Stimulated activated naive B cell treated with anti-CD40 and anti-IgM and Interleukin-4, amounts not matched to agents 10 μg/mL and 1 μg/mL and 100 μg/mL, for 72 hours (primary cell): ENCODE results near the gene TKFC.
A peak's percentile ranks its signal among the peaks of the same experiment; 100 is the strongest.

Experiments
- ATAC-seq, 2 donors: fragments of 150-1000 bp; cut with Tn5 transposase; replicated peaks; 2 replicates each; pipeline ENCODE4 v1.10.0; 2021; ENCODE audit warnings: moderate library complexity in 1 of 2
- DNase-seq: peaks from one replicate; pipeline ENCODE4 v3.0.0; 2021
- H3K27ac Mint-ChIP-seq: one replicate; pipeline ENCODE4 v1.8.0; 2022; ENCODE audit warnings: mild to moderate bottlenecking, mixed read lengths
- H3K27me3 Mint-ChIP-seq, 2 donors: one replicate each; pipeline ENCODE4 v1.8.0; 2022; ENCODE audit warnings: mixed read lengths in 2 of 2
- H3K36me3 Mint-ChIP-seq, 2 donors: one replicate each; pipeline ENCODE4 v1.8.0; 2022; ENCODE audit warnings: mixed read lengths in 2 of 2, mild to moderate bottlenecking in 1 of 2
- H3K4me1 Mint-ChIP-seq, 2 donors: one replicate each; pipeline ENCODE4 v1.8.0; 2022; ENCODE audit warnings: mixed read lengths in 2 of 2, mild to moderate bottlenecking in 1 of 2
- H3K4me3 Mint-ChIP-seq, 2 donors: one replicate each; pipeline ENCODE4 v1.8.0; 2022; ENCODE audit warnings: mild to moderate bottlenecking in 2 of 2, mixed read lengths in 2 of 2, moderate library complexity in 1 of 2
- H3K9me3 Mint-ChIP-seq, 2 donors: one replicate each; pipeline ENCODE4 v1.8.0; 2022; ENCODE audit warnings: mixed read lengths in 2 of 2, mild to moderate bottlenecking in 1 of 2

TKFC gene

GRCh38 chr11:61332797-61333549 lies at the start of gene TKFC, which contains the start of gene DDB1:
TKFC (plus strand) TSS chr11:61333228; CDS start chr11:61334729, 1,501 bp downstream.
DDB1 (minus strand) TSS chr11:61333105; CDS start chr11:61332968, 137 bp downstream.
- peak; percentile 87 for DNase-seq
- Mint-ChIP-seq H3K36me3 (peaks cover 18 to 36% of the 10 kb centered on the region in 2 donors), H3K27ac (peak within 1 kb of the TSS; percentile 98), H3K9me3 (no peaks in the 10 kb centered on the region), H3K4me1 (peaks cover 42 to 77% of the 10 kb centered on the region in 2 donors), H3K4me3 (peak within 1 kb of the TSS; percentile 87 to 99), H3K27me3 (no peaks in the 10 kb centered on the region)
- peak; percentile 93 to 94 for ATAC-seq

DNA sequence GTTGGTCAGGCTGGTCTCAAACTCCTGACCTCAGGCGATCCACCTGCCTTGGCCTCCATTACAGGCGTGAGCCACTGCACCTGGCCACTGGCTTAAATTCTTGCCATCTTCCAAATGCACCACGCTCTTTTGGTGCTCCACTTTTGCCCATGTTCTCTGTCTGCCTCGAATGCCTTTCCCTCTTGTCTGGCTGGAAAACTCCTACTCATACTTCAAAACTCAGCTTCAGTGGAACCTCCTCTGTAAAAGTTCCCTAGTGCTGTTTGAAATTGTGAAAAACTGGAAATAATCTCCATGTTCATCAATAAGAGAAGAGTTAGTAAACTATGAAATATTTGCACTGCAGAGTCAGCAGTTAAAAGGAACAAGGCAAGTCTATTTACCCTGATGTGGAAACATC lies 49.4 kb upstream of the TKFC start:
- no peaks in the 10 kb centered on the region for H3K4me1 Mint-ChIP-seq
- no peak overlapping the region for H3K4me3 Mint-ChIP-seq
- peaks cover 0 to 5% of the 10 kb centered on the region in 2 donors for H3K9me3 Mint-ChIP-seq
- no peak overlapping the region for H3K27ac Mint-ChIP-seq
- no peak for ATAC-seq
- no peaks in the 10 kb centered on the region for H3K27me3 Mint-ChIP-seq
- peaks cover 36 to 52% of the 10 kb centered on the region in 2 donors for H3K36me3 Mint-ChIP-seq
- DNase-seq: no peak

GRCh38 chr11:61287338-61287977 lies 45.6 kb upstream of the TKFC start:
- H3K4me1 Mint-ChIP-seq: no peaks in the 10 kb centered on the region
- H3K4me3 Mint-ChIP-seq: no peak overlapping the region
- H3K27me3 Mint-ChIP-seq: peaks cover 1 to 4% of the 10 kb centered on the region in 2 donors
- no peak overlapping the region for H3K27ac Mint-ChIP-seq
- ATAC-seq (no peak), DNase-seq (no peak)
- peaks cover 19 to 39% of the 10 kb centered on the region in 2 donors for H3K36me3 Mint-ChIP-seq
- H3K9me3 Mint-ChIP-seq: peaks cover 0 to 3% of the 10 kb centered on the region in 2 donors

DNA sequence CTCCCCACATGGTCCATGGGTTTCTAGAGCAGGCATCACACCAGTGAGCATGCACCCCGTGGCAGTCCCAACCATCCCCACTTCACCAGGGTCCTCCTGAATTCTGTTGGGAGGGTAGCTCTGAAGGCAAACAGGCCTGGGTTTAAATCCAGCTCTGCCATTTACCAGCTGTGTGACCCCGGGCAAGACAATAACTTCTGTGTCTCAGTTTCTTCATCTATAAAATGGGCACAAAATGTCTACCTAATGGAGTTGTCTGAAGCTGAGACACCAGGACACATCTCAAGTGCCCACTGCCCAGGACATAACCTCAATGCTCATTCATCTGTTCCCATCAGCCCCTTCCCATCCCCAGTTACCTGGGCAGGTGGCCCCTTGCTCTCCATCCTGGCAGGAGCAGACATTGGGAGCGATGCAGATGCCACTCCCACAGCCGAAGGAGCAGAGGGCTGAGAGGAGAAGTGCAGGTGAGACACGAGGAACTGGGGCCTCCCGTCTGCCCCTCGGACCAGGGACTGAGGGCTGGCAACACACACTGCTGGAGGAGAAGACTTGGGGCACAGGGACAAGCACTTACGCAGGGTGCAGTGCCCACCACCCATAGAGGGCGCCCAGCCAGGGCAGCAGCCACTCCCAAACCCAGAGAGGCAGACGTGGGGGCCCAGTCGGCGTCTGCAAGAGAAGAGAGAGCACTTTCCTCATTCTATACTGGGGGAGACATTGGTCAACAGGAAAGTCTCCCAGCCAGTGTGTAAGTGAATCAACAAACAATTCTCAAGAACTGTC lies 41.9 kb upstream of the TKFC start:
- no peak overlapping the region for H3K4me3 Mint-ChIP-seq
- peaks cover 3 to 6% of the 10 kb centered on the region in 2 donors for H3K27me3 Mint-ChIP-seq
- H3K27ac Mint-ChIP-seq: no peak overlapping the region
- peaks cover 2 to 14% of the 10 kb centered on the region in 2 donors for H3K36me3 Mint-ChIP-seq
- DNase-seq (no peak), ATAC-seq (no peak)
- no peaks in the 10 kb centered on the region for H3K9me3 Mint-ChIP-seq
- peaks cover 9 to 14% of the 10 kb centered on the region in 2 donors for H3K4me1 Mint-ChIP-seq

GRCh38 chr11:61292356-61292755 lies 40.7 kb upstream of the TKFC start:
- Mint-ChIP-seq H3K36me3 (peaks cover 4 to 14% of the 10 kb centered on the region in 2 donors), H3K27ac (no peak overlapping the region), H3K4me1 (peaks cover 13 to 21% of the 10 kb centered on the region in 2 donors), H3K27me3 (peaks cover 3 to 6% of the 10 kb centered on the region in 2 donors), H3K4me3 (peak overlapping the region in 1 of 2 donors; percentile 2), H3K9me3 (no peaks in the 10 kb centered on the region)
- ATAC-seq (no peak), DNase-seq (no peak)

GRCh38 chr11:61293867-61294716 lies 38.9 kb upstream of the TKFC start:
- peak; percentile 58 to 67 for ATAC-seq

DNA sequence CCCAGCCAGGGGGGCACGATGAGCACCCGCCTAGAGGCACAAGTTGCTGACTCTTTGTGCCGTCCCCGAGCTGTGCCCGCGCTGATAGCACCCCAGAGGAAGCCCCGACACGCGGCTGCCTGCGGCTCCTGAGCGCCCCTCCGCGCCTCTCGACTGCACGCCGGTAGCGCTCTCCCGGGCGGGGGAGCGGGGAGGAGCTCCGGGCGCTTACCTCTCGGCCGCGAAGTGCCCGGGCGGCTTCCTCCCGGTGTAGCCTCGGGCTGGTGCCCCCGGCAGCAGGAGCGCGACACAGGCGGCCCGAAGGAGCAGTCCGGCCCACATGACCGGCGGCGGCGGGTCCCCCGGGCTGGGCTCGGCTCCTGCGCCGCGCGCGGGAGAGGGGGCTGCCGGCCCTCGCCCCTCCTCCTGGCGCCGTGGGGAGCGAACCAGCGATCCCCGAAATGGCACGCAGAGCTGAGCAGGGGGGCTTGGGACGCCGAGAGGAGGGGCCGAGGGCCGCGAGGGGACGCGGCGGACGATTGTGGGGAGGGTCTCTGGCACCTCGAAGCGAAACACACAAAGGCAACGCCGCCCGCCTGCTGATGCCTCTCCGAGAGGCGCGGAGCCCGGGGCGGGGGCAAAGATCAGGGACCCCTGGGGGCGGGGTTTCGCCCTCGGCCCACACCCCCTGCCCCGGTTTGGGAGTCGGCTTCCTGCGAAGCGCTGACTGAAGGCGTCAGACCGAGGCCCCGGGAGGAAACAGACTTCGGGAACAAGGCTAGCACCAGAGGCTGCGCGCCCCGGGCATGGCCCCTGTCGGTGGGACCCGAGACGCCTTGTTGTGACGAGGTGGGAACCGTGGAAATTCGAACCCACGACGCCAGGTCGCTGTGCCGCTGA lies 38.1 kb upstream of the TKFC start, which contains the start of gene VWCE:
TSS of gene VWCE (minus strand) at position 600 of the 879 bp plus-strand sequence. CDS start at position 321, 279 bp downstream.
- ATAC-seq (peak; percentile 84 to 87), DNase-seq (peak; percentile 68)
- peaks cover 23 to 36% of the 10 kb centered on the region in 2 donors for H3K4me1 Mint-ChIP-seq
- H3K36me3 Mint-ChIP-seq: peaks cover 18 to 25% of the 10 kb centered on the region in 2 donors
- peak within 1 kb of the TSS; percentile 91 for H3K4me3 Mint-ChIP-seq
- peak within 1 kb of the TSS; percentile 91 for H3K27ac Mint-ChIP-seq
- H3K27me3 Mint-ChIP-seq: peaks cover 3 to 6% of the 10 kb centered on the region in 2 donors
- no peaks in the 10 kb centered on the region for H3K9me3 Mint-ChIP-seq

More at GRCh38 chr11:61293867-61294716, 38.9 kb upstream of the TKFC start:
- Mint-ChIP-seq H3K27me3 (peaks cover 3 to 6% of the 10 kb centered on the region in 2 donors), H3K36me3 (peaks cover 14 to 21% of the 10 kb centered on the region in 2 donors), H3K9me3 (no peaks in the 10 kb centered on the region), H3K4me3 (peak overlapping the region; percentile 91), H3K27ac (peak overlapping the region; percentile 91), H3K4me1 (peaks cover 23 to 36% of the 10 kb centered on the region in 2 donors)
- peak; percentile 39 for DNase-seq

GRCh38 chr11:61295596-61295926 lies 37.5 kb upstream of the TKFC start:
- Mint-ChIP-seq H3K4me3 (peak overlapping the region; percentile 91), H3K36me3 (peaks cover 24 to 29% of the 10 kb centered on the region in 2 donors), H3K27ac (no peak overlapping the region), H3K9me3 (no peaks in the 10 kb centered on the region), H3K27me3 (peaks cover 3 to 6% of the 10 kb centered on the region in 2 donors), H3K4me1 (peaks cover 23 to 36% of the 10 kb centered on the region in 2 donors)
- DNase-seq (peak; percentile 11), ATAC-seq (no peak)

GRCh38 chr11:61297341-61297740 lies 35.7 kb upstream of the TKFC start:
- DNase-seq (no peak), ATAC-seq (no peak)
- H3K27me3 Mint-ChIP-seq: peaks cover 3% of the 10 kb centered on the region in 2 donors
- H3K9me3 Mint-ChIP-seq: no peaks in the 10 kb centered on the region
- H3K4me1 Mint-ChIP-seq: peaks cover 23 to 36% of the 10 kb centered on the region in 2 donors
- peak overlapping the region; percentile 20 to 26 for H3K4me3 Mint-ChIP-seq
- H3K36me3 Mint-ChIP-seq: peaks cover 33 to 46% of the 10 kb centered on the region in 2 donors
- peak overlapping the region; percentile 68 for H3K27ac Mint-ChIP-seq

- Mint-ChIP-seq H3K36me3 (peaks cover 33 to 47% of the 10 kb centered on the region in 2 donors), H3K27ac (peak overlapping the region; percentile 68), H3K4me1 (peaks cover 23 to 36% of the 10 kb centered on the region in 2 donors), H3K4me3 (no peak overlapping the region), H3K9me3 (no peaks in the 10 kb centered on the region), H3K27me3 (no peaks in the 10 kb centered on the region)
- ATAC-seq: no peak
- DNase-seq: no peak
These were observed 35.3 kb upstream of the TKFC start for GRCh38 chr11:61297746-61298145.

DNA sequence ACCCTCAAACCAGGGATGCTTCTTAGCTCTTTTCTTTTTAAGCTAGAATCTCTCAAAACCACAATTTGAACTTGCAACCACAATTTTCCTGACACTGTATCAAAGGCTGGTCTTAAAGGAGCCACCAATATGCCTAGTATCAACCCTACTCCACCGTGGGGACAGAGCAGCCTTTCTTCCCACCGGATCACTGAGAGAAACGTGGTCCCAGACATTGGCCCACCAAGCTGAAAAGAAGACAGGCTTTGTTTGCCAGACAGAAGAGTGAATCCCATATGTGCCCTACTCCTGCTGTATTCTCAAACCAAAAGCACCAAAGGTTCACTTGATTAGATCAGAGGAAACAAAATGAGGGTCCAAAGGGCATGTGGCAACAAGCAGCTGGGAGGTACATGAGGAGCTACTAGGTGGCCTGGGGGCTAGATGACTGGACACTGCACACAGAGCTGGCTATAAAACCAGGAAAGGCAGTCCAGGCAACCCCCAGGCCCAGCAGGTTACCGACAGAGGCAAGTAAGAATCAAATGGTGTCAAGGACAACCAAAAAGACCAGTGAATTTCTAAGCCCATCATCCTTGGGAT lies 34.3 kb upstream of the TKFC start:
- no peak for DNase-seq
- H3K27me3 Mint-ChIP-seq: no peaks in the 10 kb centered on the region
- H3K9me3 Mint-ChIP-seq: no peaks in the 10 kb centered on the region
- peaks cover 33 to 47% of the 10 kb centered on the region in 2 donors for H3K36me3 Mint-ChIP-seq
- no peak overlapping the region for H3K4me3 Mint-ChIP-seq
- peak overlapping the region; percentile 10 for H3K27ac Mint-ChIP-seq
- ATAC-seq: no peak
- H3K4me1 Mint-ChIP-seq: peaks cover 19 to 30% of the 10 kb centered on the region in 2 donors

DNA sequence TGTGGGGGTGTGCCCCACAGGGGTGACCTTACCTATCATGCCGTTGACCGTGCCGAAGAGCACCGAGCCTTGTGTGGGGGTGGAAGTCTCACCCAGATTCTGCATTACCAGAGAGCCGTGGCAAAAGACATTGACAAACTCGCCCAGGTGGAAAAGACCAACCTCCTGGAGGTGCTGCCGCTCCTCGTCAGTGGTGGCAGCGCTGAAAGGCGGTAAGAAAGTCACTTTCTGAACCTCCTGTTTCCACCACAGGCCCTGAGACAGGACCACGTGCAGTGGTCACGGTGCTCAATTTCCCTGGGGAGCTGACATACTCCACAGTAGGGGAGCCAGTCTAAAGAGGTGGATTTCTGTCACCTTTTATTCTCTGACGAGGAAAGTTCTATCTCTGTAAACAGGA lies 30.5 kb upstream of the TKFC start:
- Mint-ChIP-seq H3K4me1 (peaks cover 8 to 14% of the 10 kb centered on the region in 2 donors), H3K36me3 (peaks cover 34 to 50% of the 10 kb centered on the region in 2 donors), H3K9me3 (no peaks in the 10 kb centered on the region), H3K4me3 (no peak overlapping the region), H3K27me3 (no peaks in the 10 kb centered on the region), H3K27ac (no peak overlapping the region)
- DNase-seq (no peak), ATAC-seq (peak in 1 of 2 donors; percentile 23)
